IMR-90 (cell line): Measurements from ENCODE around the gene CLDN2. TPM values are rescaled to one million over a fixed set of nuclear protein-coding genes. Genes with fewer than 3 reads are reported as not detected.

Source experiments
- ATAC-seq: fragments of 200-7000 bp; cut with Tn5 transposase; 2 replicates; pipeline ENCODE4 v1.9.1; 2020; ENCODE audit warnings: low read depth, mild to moderate bottlenecking, moderate library complexity
- BruUV-seq: library from RNA; stranded (reverse); fragments of 400-500 nt; replicated peaks from 2 replicates; lab custom pipeline; 2021; lab: Mats Ljungman, UMichigan
- CTCF ChIA-PET: fragments of 300-600 bp; formaldehyde crosslinking; extraction: SDS; loops from one replicate; lab custom pipeline; 2021; ENCODE audit warnings: antibody characterized with exemption; lab: Yijun Ruan, JAX
- POLR2A ChIA-PET: fragments of 300-600 bp; sonication (Branson Sonifier 250); formaldehyde crosslinking; loops from one replicate; lab custom pipeline; 2022; ENCODE audit warnings: antibody characterized with exemption; ENCODE audit not compliant: unreplicated experiment; lab: Charles Lee
- DNase-seq: peaks from one replicate; pipeline ENCODE4 v3.0.0; 2013
- H2AFZ ChIP-seq: replicated peaks from 2 replicates; pipeline ENCODE3; 2013; ENCODE audit warnings: low read length, mild to moderate bottlenecking; ENCODE audit not compliant: poor library complexity
- H2AK5ac ChIP-seq: 2 replicates; pipeline ENCODE4 v1.6.1; 2013; ENCODE audit warnings: low read depth, low read length, inconsistent platforms
- H2AK9ac ChIP-seq: replicated peaks from 2 replicates; pipeline ENCODE3; 2013; ENCODE audit warnings: mild to moderate bottlenecking, low read depth, low read length, moderate library complexity; ENCODE audit not compliant: poor library complexity
- H2BK120ac ChIP-seq: 2 replicates; pipeline ENCODE4 v1.6.1; 2013; ENCODE audit warnings: low read depth, low read length, inconsistent platforms
- H2BK15ac ChIP-seq: 3 replicates; pipeline ENCODE4 v1.6.1; 2013; ENCODE audit warnings: low read depth, low read length, inconsistent platforms
- H2BK20ac ChIP-seq: 2 replicates; pipeline ENCODE4 v1.6.1; 2013; ENCODE audit warnings: low read depth, mild to moderate bottlenecking, inconsistent platforms, low read length, moderate library complexity
- H2BK5ac ChIP-seq: 2 replicates; pipeline ENCODE4 v1.6.1; 2013; ENCODE audit warnings: mild to moderate bottlenecking, low read depth, low read length, inconsistent platforms; ENCODE audit not compliant: poor library complexity, severe bottlenecking
- H3K14ac ChIP-seq: replicated peaks from 2 replicates; pipeline ENCODE4 v1.6.1; 2013; ENCODE audit warnings: low read depth, low read length, inconsistent platforms
- H3K18ac ChIP-seq: 2 replicates; pipeline ENCODE4 v1.6.1; 2013; ENCODE audit warnings: low read depth, low read length, control low read depth
- H3K23ac ChIP-seq: 2 replicates; pipeline ENCODE4 v1.6.1; 2013; ENCODE audit warnings: low read depth, low read length, inconsistent platforms
- H3K27ac ChIP-seq: 2 replicates; pipeline ENCODE4 v1.5.1; 2013; ENCODE audit warnings: mild to moderate bottlenecking, control low read depth, low read length; ENCODE audit not compliant: insufficient read depth
- H3K27me3 ChIP-seq: 2 replicates; pipeline ENCODE4 v1.6.1; 2013; ENCODE audit warnings: low read length; ENCODE audit not compliant: control insufficient read depth, insufficient read depth
- H3K36me3 ChIP-seq: 2 replicates; pipeline ENCODE4 v1.6.1; 2013; ENCODE audit warnings: low read length, mixed read lengths; ENCODE audit not compliant: control insufficient read depth, insufficient read depth
- H3K4ac ChIP-seq: 2 replicates; pipeline ENCODE4 v1.6.1; 2013; ENCODE audit warnings: low read depth, low read length, inconsistent platforms
- H3K4me1 ChIP-seq: 2 replicates; pipeline ENCODE4 v1.6.1; 2013; ENCODE audit warnings: low read length, mixed read lengths; ENCODE audit not compliant: control insufficient read depth, insufficient read depth
- H3K4me2 ChIP-seq: 2 replicates; pipeline ENCODE4 v1.6.1; 2013; ENCODE audit warnings: low read depth, mild to moderate bottlenecking, control low read depth, low read length, moderate library complexity
- H3K4me3 ChIP-seq: 2 replicates; pipeline ENCODE4 v1.5.1; 2013; ENCODE audit warnings: low read depth, mild to moderate bottlenecking, control low read depth, low read length, moderate library complexity; ENCODE audit not compliant: insufficient read depth
- H3K56ac ChIP-seq: 2 replicates; pipeline ENCODE4 v1.6.1; 2013; ENCODE audit warnings: low read length, inconsistent platforms; ENCODE audit not compliant: insufficient read depth; ENCODE audit errors: extremely low read depth
- H3K79me1 ChIP-seq, 2 experiments: 2 replicates each; pipeline ENCODE4 v1.6.1; 2013; ENCODE audit warnings: low read length in 2 of 2, inconsistent platforms in 1 of 2, low read depth in 1 of 2
- H3K9ac ChIP-seq: 2 replicates; pipeline ENCODE4 v1.6.1; 2013; ENCODE audit warnings: low read depth, low read length, control low read depth
- H3K9me1 ChIP-seq: 2 replicates; pipeline ENCODE4 v1.6.1; 2013; ENCODE audit warnings: low read length, inconsistent platforms; ENCODE audit not compliant: insufficient read depth
- H3K9me3 ChIP-seq: 2 replicates; pipeline ENCODE4 v1.6.1; 2013; ENCODE audit warnings: low read length; ENCODE audit not compliant: control insufficient read depth, insufficient read depth
- H4K20me1 ChIP-seq: 2 replicates; pipeline ENCODE4 v1.6.1; 2013; ENCODE audit warnings: low read length, inconsistent platforms; ENCODE audit not compliant: insufficient read depth
- H4K5ac ChIP-seq: 2 replicates; pipeline ENCODE4 v1.6.1; 2013; ENCODE audit warnings: mild to moderate bottlenecking, low read depth, low read length, control low read depth
- H4K8ac ChIP-seq, 2 experiments: 2 replicates each; pipeline ENCODE4 v1.6.1; 2013; ENCODE audit warnings: low read depth in 2 of 2, low read length in 2 of 2, control low read depth in 1 of 2, inconsistent platforms in 1 of 2
- H4K91ac ChIP-seq: 2 replicates; pipeline ENCODE4 v1.6.1; 2013; ENCODE audit warnings: low read depth, low read length, inconsistent platforms; ENCODE audit not compliant: insufficient read depth
- MAFK ChIP-seq: IDR thresholded peaks from 2 replicates; pipeline ENCODE4 v1.6.1; 2012; ENCODE audit warnings: low read depth, low read length, improper control_type of control experiment
- MAZ ChIP-seq: IDR thresholded peaks from 2 replicates; pipeline ENCODE4 v1.6.1; 2012; ENCODE audit warnings: low read depth, mild to moderate bottlenecking, low read length, improper control_type of control experiment, moderate library complexity, borderline replicate concordance
- POLR2A ChIP-seq: IDR thresholded peaks from 2 replicates; pipeline ENCODE4 v1.6.1; 2012; ENCODE audit warnings: mild to moderate bottlenecking, low read depth, low read length
- WGBS, 2 experiments: methylation state at CpG; one replicate each; pipeline versions ENCODE4 v1.1.5 to v1.1.7; 2013; ENCODE audit warnings: missing lambda C conversion rate in 2 of 2; ENCODE audit not compliant: insufficient read length in 1 of 2; ENCODE audit errors: extremely low coverage in 2 of 2; 5-methylcytosine and 5-hydroxymethylcytosine counted together
- dilution Hi-C: fragments of 300-500 bp; cut with HindIII; formaldehyde crosslinking; loops from one replicate; pipeline ENCODE4 v1.14.3; 2018; ENCODE audit warnings: low sequenced_read_pairs; ENCODE audit not compliant: unreplicated experiment
- in situ Hi-C: fragments of 300-500 bp; cut with MboI; formaldehyde crosslinking; loops from 3 replicates; pipeline ENCODE4 v1.14.3; 2019; ENCODE audit warnings: low sequenced_read_pairs, inconsistent platforms, mixed read lengths
- intact Hi-C: fragments of 100-400 bp; cut with micrococcal nuclease; formaldehyde crosslinking; loops from 2 replicates; pipeline ENCODE4 v1.10.0; 2022
- polyA plus RNA-seq, 3 experiments: library from polyadenylated mRNA; depleted of rRNA; stranded (reverse); fragments of >200 nt; gene quantifications; 2 replicates each; pipeline ENCODE4 v1.2.3, GENCODE V29; 2012; ENCODE audit warnings: low replicate concordance in 1 of 3
- total RNA-seq: library from RNA; depleted of rRNA; stranded (reverse); fragments of >200 nt; gene quantifications from 2 replicates; pipeline ENCODE4 v1.2.3, GENCODE V29; 2012

Gene CLDN2
- total and polyA plus RNA-seq, 2 of the 4 experiments (the other 2 are of a cell fraction), result 0.03 TPM; not detected in 1

GRCh38 chrX:106946464-106946863 lies 26.3 kb downstream of the CLDN2 start:
- no TSS peak for BruUV-seq
- Histone ChIP-seq H2BK20ac (no peak overlapping the region), H2AFZ (no peak overlapping the region), H3K9ac (no peak overlapping the region), H3K18ac (no peak overlapping the region), H2AK9ac (no peak overlapping the region), H3K9me3 (no peaks in the 10 kb centered on the region), H3K4me1 (no peaks in the 10 kb centered on the region), H4K8ac (no peak overlapping the region), H3K4me3 (no peak overlapping the region), H2BK5ac (no peak overlapping the region), H4K5ac (no peak overlapping the region), H3K23ac (no peak overlapping the region), H2AK5ac (no peak overlapping the region), H3K79me1 (no peaks in the 10 kb centered on the region), H3K9me1 (no peaks in the 10 kb centered on the region), H3K27me3 (no peaks in the 10 kb centered on the region; the same call in 1 of the 2 replicates), H3K4ac (no peak overlapping the region), H4K91ac (no peak overlapping the region), H3K36me3 (peaks cover 8% of the 10 kb centered on the region; the same call in 1 of the 2 replicates), H3K4me2 (no peak overlapping the region), H2BK120ac (no peak overlapping the region), H3K14ac (no peak overlapping the region), H3K27ac (no peak overlapping the region), H2BK15ac (no peak overlapping the region), H3K56ac (no peak overlapping the region), H4K20me1 (no peaks in the 10 kb centered on the region)
- DNase-seq (no peak), ATAC-seq (no peak)
- intact Hi-C loops, result no loop called here
- in situ Hi-C loops, result no loop called here
- CTCF ChIA-PET, result no interaction called here
- POLR2A ChIA-PET, result no interaction called here
- no peak for TF ChIP-seq MAFK
- no peak for TF ChIP-seq POLR2A
- TF ChIP-seq MAZ, result no peak
- no CpG with 5 or more reads among the region's 3 CpGs for WGBS, 2 experiments
- dilution Hi-C loops, result no loop called here
